ENCODE measurements around the gene PEX16. TPM values are rescaled to one million over a fixed set of nuclear protein-coding genes. Genes with fewer than 3 reads are reported as not detected.

The PEX16 gene
- total RNA-seq, 1 donor from 2014 or later: 28.0 TPM

GRCh38 chr11:45934580-45935318, 17.1 kb upstream of the PEX16 start:
- DNase-seq (ENCODE audit: low spot score, unreplicated experiment): no peak
- peaks cover 21% of the 10 kb centered on the region for H3K4me1 Mint-ChIP-seq (ENCODE audit: low read depth)
- peak overlapping the region; percentile 97 for H3K27ac Mint-ChIP-seq
- no peak overlapping the region for H3K4me3 Mint-ChIP-seq (ENCODE audit: low read depth)
- TF ChIP-seq CTCF (IDR thresholded peaks at IDR 0.05; ENCODE audit: unreplicated experiment): no peak
- H3K36me3 Mint-ChIP-seq (ENCODE audit: insufficient read depth): peaks cover 13% of the 10 kb centered on the region
- no peaks in the 10 kb centered on the region for H3K9me3 Mint-ChIP-seq (ENCODE audit: low read depth)
- no peaks in the 10 kb centered on the region for H3K27me3 Mint-ChIP-seq

- peaks cover 21% of the 10 kb centered on the region for H3K4me1 Mint-ChIP-seq (ENCODE audit: low read depth)
- no peak overlapping the region for H3K4me3 Mint-ChIP-seq (ENCODE audit: low read depth)
- DNase-seq (ENCODE audit: low spot score, unreplicated experiment): no peak
- H3K27me3 Mint-ChIP-seq: no peaks in the 10 kb centered on the region
- H3K9me3 Mint-ChIP-seq (ENCODE audit: low read depth): no peaks in the 10 kb centered on the region
- H3K36me3 Mint-ChIP-seq (ENCODE audit: insufficient read depth): peaks cover 13% of the 10 kb centered on the region
- H3K27ac Mint-ChIP-seq: peak overlapping the region; percentile 97
- no peak for TF ChIP-seq CTCF (IDR thresholded peaks at IDR 0.05; ENCODE audit: unreplicated experiment)
Measured at GRCh38 chr11:45933846-45934579, 16.3 kb upstream of the PEX16 start.

- H3K27me3 Mint-ChIP-seq: no peaks in the 10 kb centered on the region
- H3K4me3 Mint-ChIP-seq (ENCODE audit: low read depth): no peak overlapping the region
- no peaks in the 10 kb centered on the region for H3K9me3 Mint-ChIP-seq (ENCODE audit: low read depth)
- peaks cover 21% of the 10 kb centered on the region for H3K4me1 Mint-ChIP-seq (ENCODE audit: low read depth)
- no peak overlapping the region for H3K27ac Mint-ChIP-seq
- TF ChIP-seq CTCF (IDR thresholded peaks at IDR 0.05; ENCODE audit: unreplicated experiment): no peak
- no peak for DNase-seq (ENCODE audit: low spot score, unreplicated experiment)
- peaks cover 13% of the 10 kb centered on the region for H3K36me3 Mint-ChIP-seq (ENCODE audit: insufficient read depth)
Measured at GRCh38 chr11:45933131-45933831, 15.6 kb upstream of the PEX16 start.

GRCh38 chr11:45932217-45932616, 14.5 kb upstream of the PEX16 start:
- Mint-ChIP-seq H3K27me3 (no peaks in the 10 kb centered on the region), H3K4me3 (ENCODE audit: low read depth) (no peak overlapping the region), H3K4me1 (ENCODE audit: low read depth) (peaks cover 21% of the 10 kb centered on the region), H3K9me3 (ENCODE audit: low read depth) (no peaks in the 10 kb centered on the region), H3K27ac (no peak overlapping the region), H3K36me3 (ENCODE audit: insufficient read depth) (peaks cover 12% of the 10 kb centered on the region)
- TF ChIP-seq CTCF (IDR thresholded peaks at IDR 0.05; ENCODE audit: unreplicated experiment): no peak
- DNase-seq (ENCODE audit: low spot score, unreplicated experiment): no peak

- Mint-ChIP-seq H3K9me3 (ENCODE audit: low read depth) (no peaks in the 10 kb centered on the region), H3K36me3 (ENCODE audit: insufficient read depth) (peaks cover 12% of the 10 kb centered on the region), H3K4me3 (ENCODE audit: low read depth) (no peak overlapping the region), H3K27me3 (no peaks in the 10 kb centered on the region), H3K4me1 (ENCODE audit: low read depth) (peaks cover 21% of the 10 kb centered on the region), H3K27ac (peak overlapping the region; percentile 49)
- no peak for DNase-seq (ENCODE audit: low spot score, unreplicated experiment)
- no peak for TF ChIP-seq CTCF (IDR thresholded peaks at IDR 0.05; ENCODE audit: unreplicated experiment)
Measured at GRCh38 chr11:45931739-45932138, 14.1 kb upstream of the PEX16 start.

All from progenitor cell of endocrine pancreas (in vitro differentiated cells).